GM19324 (cell line): Measurements from ENCODE around the gene FAM221B.

ENCODE experiments used
- ATAC-seq: cut with Tn5 transposase; IDR thresholded peaks from one replicate; pipeline ENCODE4 v1.9.1; 2021; ENCODE audit warnings: mild to moderate bottlenecking, moderate library complexity; ENCODE audit not compliant: unreplicated experiment, low FRiP score

FAM221B gene

GRCh38 chr9:35828716-35829083 lies at the start of gene FAM221B:
Gene FAM221B (minus strand): TSS chr9:35828732. CDS start chr9:35826161, 2,571 bp downstream.
- no peak for ATAC-seq

GRCh38 chr9:35872505-35872904 lies 44.0 kb upstream of the FAM221B start:
- ATAC-seq: no peak

GRCh38 chr9:35871545-35871944 lies 43.0 kb upstream of the FAM221B start:
- ATAC-seq: no peak

- ATAC-seq: no peak
These were observed 41.9 kb upstream of the FAM221B start, which contains the start of gene OR13J1 for GRCh38 chr9:35870351-35870923. Gene OR13J1 (minus strand): TSS chr9:35870401. CDS start chr9:35870401, 0 bp downstream.

- ATAC-seq: no peak
These were observed 41.2 kb upstream of the FAM221B start for GRCh38 chr9:35869621-35870216.

- no peak for ATAC-seq
These were observed 40.4 kb upstream of the FAM221B start for GRCh38 chr9:35868933-35869332.

- no peak for ATAC-seq
These were observed 39.0 kb upstream of the FAM221B start for GRCh38 chr9:35867538-35867937.

GRCh38 chr9:35864695-35865255 lies 36.2 kb upstream of the FAM221B start:
- no peak for ATAC-seq

- no peak for ATAC-seq
These were observed 35.1 kb upstream of the FAM221B start for GRCh38 chr9:35863583-35863982.

- no peak for ATAC-seq
These were observed 33.8 kb upstream of the FAM221B start for GRCh38 chr9:35862328-35862727.

- ATAC-seq: no peak
These were observed 32.8 kb upstream of the FAM221B start for GRCh38 chr9:35861161-35861897.

- ATAC-seq: no peak
These were observed 31.4 kb upstream of the FAM221B start for GRCh38 chr9:35859990-35860339.

- ATAC-seq: no peak
These were observed 30.9 kb upstream of the FAM221B start for GRCh38 chr9:35859310-35859989.

GRCh38 chr9:35858458-35858857 lies 29.9 kb upstream of the FAM221B start:
- no peak for ATAC-seq

GRCh38 chr9:35856882-35857281 lies 28.4 kb upstream of the FAM221B start:
- no peak for ATAC-seq

- ATAC-seq: no peak
These were observed 27.7 kb upstream of the FAM221B start for GRCh38 chr9:35856206-35856605.

- ATAC-seq: no peak
These were observed 25.7 kb upstream of the FAM221B start for GRCh38 chr9:35854091-35854762.

- no peak for ATAC-seq
These were observed 24.6 kb upstream of the FAM221B start for GRCh38 chr9:35852876-35853865.

GRCh38 chr9:35852267-35852815 lies 23.8 kb upstream of the FAM221B start:
- ATAC-seq: no peak
